GM21447 (cell line): ENCODE data around the gene TIPARP.
"Not testable (repeated sequence)": the region's sequence is repeated elsewhere in the genome, so short reads cannot be mapped to it uniquely, and the experiment has no call there.

Source experiments
- ATAC-seq: cut with Tn5 transposase; IDR thresholded peaks from one replicate; pipeline ENCODE4 v1.9.1; 2021; ENCODE audit not compliant: unreplicated experiment

TIPARP gene

GRCh38 chr3:156707588-156707987 is 33.2 kb downstream of the TIPARP start:
- ATAC-seq, result no peak

GRCh38 chr3:156710429-156710828 is 36.0 kb downstream of the TIPARP start:
- no peak for ATAC-seq

DNA sequence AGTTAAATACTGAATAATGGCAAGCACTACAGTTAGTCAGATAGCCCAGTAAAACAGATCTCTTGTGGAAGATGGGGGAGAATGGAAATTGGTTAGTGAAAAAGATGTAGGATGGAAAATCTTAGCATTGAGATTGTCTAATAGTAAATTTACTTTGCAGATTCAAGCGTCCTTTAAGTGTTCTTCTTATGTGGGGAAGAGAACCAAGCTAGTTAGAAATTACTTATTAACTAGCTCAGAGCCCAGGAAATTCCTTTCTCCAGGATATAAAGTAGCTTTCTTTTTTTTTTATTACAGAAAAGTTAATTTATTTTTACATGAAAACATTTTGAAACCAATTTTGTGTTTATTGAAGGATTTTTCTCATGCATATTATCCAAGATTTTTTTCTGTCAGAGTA is 36.7 kb downstream of the TIPARP start:
- ATAC-seq, result no peak

DNA sequence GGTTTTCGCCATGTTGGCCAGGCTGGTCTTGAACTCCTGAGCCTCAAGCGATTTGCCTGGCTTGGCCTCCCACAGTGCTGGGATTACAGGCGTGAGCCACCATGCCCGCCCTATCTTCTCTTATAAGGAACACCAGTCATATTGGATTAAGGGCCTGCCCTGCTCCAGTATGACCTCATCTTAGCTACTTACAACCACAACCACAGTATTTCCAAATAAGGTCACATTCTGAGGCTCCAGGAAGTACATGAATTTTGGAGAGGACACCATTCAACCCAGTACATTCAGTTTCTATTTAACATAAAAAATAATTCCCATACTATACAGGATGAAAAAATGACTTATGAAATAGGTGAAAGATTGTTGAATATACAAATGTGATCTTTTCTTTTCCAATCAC is 37.6 kb downstream of the TIPARP start:
- ATAC-seq, result peak; percentile 58

DNA sequence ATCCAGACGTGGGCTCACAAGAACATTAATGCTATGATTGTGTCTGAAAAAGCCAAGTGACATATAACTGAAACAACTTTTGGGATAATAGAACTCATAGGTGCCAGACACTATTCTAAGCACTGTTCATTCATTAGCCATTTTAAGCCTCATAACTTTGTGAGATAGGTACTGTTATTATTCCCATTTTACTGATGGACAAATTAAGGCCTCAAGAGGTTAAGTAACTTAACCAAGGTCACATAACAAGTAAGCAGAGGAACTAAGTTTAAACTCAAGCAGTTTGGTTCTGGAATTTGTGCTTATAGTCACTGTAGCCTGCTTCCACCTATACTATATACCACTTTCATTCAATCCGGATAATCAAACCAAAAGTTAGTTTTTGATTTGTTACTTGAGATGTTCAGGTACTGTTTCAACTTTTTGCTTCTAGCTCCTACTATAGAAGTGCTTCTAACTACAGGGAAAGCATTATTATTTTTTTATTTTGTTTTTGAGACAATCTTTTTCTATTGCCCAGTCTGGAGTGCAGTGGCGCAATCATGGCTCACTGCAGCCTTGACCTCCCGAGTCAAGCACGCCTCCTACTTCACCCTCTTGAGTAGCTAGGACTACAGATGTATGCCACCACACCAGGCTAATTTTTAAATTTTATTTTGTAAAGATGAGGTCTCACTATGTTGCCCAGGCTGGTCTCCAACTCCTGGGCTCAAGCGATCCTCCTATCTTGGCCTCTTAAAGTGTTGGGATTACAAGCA is 41.9 kb downstream of the TIPARP start:
- no peak for ATAC-seq

DNA sequence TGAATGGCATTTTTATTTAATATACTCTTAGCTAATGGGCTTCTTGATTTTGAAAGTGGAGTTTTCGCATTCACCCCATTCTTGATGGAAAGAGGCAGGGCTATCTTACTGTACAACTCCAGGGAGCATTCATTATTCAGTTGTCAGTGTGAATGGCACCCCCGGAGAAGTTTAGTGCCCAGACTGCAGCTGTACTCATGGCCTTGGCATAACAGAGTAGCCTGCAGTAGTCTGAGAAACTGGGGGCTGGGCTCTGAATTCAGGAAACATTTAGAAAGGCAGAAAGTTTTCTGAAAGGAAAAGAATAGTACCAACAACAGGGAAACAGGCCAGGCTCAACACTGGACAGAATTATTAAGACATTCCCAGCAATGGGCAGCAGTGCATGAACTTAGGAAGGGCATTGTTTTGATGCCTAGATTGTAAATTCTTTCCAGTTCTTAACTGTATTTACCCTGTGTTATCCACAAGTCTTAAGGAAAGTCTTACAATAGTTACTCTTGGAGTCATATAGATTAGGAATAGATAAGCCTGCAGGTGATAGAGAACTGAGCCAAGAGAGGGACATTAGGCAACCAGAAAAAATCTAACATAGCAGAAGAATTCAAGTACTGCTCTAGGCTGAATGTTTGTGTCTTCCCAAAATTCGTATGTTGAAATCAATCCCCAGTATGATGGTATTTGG is 44.4 kb downstream of the TIPARP start:
- no peak for ATAC-seq

DNA sequence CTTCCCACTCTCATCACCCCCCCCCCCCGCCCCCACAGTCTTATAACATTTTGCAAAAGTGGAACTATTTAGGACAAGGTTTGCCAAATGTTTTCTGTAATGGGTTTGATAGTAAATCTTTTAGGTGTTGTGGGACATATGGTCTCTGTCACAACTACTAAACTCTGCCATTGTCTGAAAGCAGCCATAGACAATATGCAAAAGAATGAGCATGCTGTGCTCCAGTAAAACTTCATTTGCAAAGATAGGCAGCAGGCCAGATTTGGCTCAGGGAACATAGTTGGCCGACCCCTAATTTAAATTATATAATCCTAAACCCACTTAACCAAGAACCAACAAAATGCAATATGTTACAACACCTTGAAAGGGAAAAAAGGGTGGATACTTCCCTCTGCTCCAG is 46.4 kb downstream of the TIPARP start:
- ATAC-seq, result no peak

DNA sequence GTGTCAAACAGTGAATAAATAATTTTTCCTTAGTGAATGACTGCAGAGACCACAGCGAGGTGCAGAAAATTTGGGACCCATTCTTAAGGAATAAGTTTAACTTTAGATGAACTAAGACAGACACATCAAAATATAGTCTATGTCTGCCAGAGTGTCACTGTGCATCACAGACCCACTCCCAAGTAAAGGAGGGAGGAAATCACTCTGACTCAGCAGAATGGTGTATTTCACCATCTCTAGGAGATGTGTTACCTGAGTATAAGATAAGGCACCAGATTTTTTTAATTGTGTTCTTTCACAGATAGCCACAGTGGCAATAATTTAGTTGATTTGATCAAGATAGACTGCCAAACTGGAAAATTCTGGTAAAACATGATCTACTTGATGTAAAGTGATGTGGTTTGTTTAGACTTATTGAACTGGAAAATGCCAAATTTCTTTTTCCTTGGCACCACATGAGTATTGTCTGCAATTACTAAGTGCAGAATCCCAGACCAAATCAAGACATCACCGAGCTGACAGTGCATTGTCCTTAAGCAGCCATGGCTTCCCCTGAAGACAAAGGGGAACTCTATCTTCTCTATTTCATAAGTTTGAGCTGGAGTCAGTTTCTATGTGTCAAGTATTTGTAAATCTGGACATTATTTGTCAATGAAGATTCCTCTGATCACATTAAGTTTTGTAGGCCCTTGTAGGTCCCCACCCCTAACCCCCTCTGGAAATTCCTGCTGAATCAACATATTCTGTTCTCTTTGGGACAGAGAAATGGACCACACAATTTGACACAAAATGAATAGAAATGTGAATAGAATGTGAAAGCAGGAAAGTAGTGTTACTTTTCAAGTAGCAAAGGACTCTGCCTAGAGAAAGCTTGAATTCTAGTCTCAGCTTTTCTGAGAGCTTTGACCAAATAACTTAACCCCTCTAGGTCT is 47.6 kb downstream of the TIPARP start:
- no peak for ATAC-seq

DNA sequence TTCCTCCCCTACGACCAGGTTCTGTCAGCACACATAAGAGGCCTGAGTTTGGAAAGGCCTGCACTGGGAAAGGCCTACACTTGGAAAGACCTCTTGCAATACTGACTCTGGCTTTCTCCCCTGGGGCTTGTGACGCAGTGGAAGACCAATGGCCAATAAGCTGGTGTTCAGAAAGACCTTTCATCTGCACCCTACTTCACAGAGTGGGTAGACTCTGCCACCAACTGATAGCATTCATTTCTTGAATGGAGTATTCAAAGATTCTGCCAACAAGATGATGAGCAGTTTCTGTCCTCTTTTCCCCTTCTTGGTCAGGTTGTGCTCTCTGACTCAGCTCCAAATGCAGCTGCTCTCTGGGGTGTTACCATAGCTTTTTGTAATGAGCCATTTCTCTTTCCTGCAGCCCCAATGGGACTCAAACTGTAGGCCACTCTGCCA is 48.8 kb downstream of the TIPARP start:
- ATAC-seq, result no peak

DNA sequence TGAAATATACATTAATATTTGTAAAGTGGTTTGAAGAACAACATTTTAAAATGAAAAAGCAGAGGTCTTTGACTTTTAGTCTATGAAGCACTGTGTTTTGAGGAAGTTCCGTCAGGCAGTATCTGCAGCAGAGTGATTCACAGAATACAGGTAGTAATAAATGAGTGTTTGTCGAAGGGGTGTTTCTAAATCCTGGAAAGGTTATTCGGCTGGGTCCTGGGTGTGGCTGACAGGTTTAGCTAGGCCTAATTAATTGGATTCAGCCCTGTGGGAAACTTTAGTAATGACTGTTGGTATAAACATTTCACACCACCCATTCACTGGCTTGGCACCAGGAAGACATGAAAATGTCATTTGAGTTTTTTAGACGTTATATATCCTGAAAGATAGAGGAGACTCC is 51.3 kb downstream of the TIPARP start:
- no peak for ATAC-seq

DNA sequence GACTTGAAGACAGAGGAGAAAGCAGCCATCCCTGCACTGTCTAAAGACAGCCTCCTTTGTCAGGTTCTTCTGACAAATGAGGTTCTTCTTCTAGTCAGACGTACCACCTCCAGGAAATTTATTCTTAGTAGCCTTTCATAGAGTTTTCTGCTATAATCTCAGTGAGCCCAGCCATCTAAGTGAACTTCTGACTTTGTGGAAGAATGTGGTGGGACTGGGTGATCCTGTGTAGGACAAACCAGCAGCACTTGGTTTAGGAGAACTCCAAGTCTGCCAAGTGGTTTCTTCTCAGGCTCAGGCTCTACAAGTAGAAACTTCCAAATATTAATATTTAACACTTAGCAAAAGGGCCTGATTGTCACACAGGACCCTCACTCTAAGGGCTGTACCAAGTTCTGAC is 52.1 kb downstream of the TIPARP start:
- no peak for ATAC-seq

- peak; percentile 66 for ATAC-seq
Measured at GRCh38 chr3:156727519-156728205, 53.3 kb downstream of the TIPARP start.

DNA sequence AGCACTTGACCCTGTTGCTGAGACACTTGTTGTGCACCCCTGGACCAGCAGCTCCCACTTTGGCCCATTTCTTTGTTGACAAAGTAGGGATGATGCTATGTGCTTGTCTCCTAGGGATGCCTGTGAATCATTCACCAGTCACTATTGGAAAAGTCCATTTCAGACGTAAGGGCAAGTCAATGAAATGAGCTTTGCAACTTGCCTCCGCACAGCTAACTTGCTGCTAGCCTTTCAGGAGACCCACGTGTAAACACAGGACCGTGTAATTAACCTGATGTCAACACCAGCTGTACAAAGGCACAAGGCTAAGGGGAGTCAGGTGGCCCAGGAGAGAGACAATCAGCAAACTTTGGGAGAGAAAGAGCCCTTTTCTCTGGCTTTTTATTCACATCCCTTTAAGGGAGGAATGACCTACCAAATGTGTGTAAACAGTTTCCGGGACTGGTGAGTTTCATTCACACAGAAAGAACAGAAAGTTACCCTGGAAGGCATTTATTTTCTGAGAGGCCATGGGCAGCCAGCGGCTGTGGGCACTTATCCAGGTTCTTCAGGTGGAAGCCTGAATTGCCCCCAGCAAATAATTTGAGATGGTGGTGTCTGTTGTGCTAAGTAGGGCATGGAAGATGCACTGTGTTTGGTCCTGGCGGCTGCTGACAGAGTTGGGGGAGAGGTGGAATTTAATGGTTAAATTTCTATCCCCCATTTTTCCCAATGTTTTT is 54.0 kb downstream of the TIPARP start:
- ATAC-seq, result no peak

- ATAC-seq, result no peak
Measured at GRCh38 chr3:156729460-156730179, 55.2 kb downstream of the TIPARP start.

DNA sequence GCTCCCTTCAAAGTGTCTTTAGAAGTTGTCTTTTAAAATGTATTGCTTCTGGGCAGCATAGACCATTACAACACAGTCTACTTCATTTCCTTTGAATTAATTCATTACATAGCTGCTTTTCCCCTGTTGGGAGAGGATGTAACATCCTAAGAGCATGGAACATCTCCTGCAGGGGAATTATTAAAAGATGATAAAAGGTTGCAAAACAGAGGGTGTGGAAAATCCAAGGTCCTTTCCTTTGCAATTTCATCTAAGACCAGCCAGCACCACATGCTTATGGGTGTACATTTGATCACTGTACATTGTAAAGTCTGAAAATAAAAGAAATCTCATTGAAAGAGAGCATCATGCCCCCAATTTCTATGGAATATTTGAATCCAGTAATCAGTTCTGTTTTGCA is 57.4 kb downstream of the TIPARP start:
- no peak for ATAC-seq

DNA sequence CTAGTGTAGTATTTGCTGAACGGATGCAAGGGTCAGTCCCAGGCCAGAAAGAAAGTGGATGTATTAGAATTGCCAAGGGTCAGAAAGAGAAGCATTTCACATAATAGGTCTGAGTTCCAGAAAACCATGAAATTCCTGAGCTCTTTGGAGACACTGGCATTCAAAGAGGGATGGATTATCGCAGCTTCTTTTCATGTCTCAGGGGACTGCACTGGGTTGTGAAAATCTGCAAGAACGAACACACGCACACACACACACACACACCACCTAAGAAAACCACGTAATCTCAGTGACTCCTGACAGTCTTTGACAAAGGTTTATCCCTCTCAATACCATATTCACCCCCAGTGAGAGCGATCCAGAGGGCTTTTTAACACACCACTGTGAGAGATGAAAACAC is 57.9 kb downstream of the TIPARP start:
- no peak for ATAC-seq

GRCh38 chr3:156732715-156733421 is 58.5 kb downstream of the TIPARP start:
- ATAC-seq, result no peak

GRCh38 chr3:156734661-156735060 is 60.3 kb downstream of the TIPARP start:
- not testable (repeated sequence) for ATAC-seq

GRCh38 chr3:156735471-156735870 is 61.1 kb downstream of the TIPARP start:
- no peak for ATAC-seq
